Left lung (tissue), 14 donors: ENCODE results near the gene HYAL4. TPM values are rescaled to one million over a fixed set of nuclear protein-coding genes. Genes with fewer than 3 reads are reported as not detected.

Experiments used
- ATAC-seq: fragments of 200-7000 bp; cut with Tn5 transposase; one replicate; pipeline ENCODE4 v1.9.1; 2020; ENCODE audit warnings: moderate library complexity
- DNase-seq, 4 donors: peaks; one replicate each; pipeline ENCODE4 v3.0.0-alpha.2; 2013 to 2020
- H3K27ac ChIP-seq, 2 donors: fragments of 200-600 bp; sonication (generic) in 1 of 2; one replicate each; pipeline versions ENCODE4 v1.5.0 to v1.8.0; 2020 to 2021
- H3K27me3 ChIP-seq, 2 donors: fragments of 200-600 bp; sonication (generic) in 1 of 2; one replicate each; pipeline versions ENCODE4 v1.5.0 to v1.8.0; 2020 to 2021
- H3K36me3 ChIP-seq, 2 donors: fragments of 200-600 bp; sonication (generic) in 1 of 2; one replicate each; pipeline versions ENCODE4 v1.5.0 to v1.8.0; 2020 to 2021
- H3K4me1 ChIP-seq, 2 donors: fragments of 200-600 bp; one replicate each; pipeline ENCODE4 v1.8.0; 2021
- H3K4me3 ChIP-seq, 2 donors: fragments of 200-600 bp; sonication (generic) in 1 of 2; one replicate each; pipeline versions ENCODE4 v1.5.0 to v1.8.0; 2020 to 2021; ENCODE audit warnings: mild to moderate bottlenecking in 1 of 2
- H3K9me3 ChIP-seq, 2 donors: fragments of 200-600 bp; sonication (generic) in 1 of 2; one replicate each; pipeline versions ENCODE4 v1.5.0 to v1.8.0; 2020 to 2021
- intact Hi-C, 2 donors: fragments of 100-400 bp; cut with DNase I; formaldehyde crosslinking; loops; one replicate each; pipeline versions ENCODE4 v1.11.2 to v1.14.2; 2022
- long read RNA-seq, 12 donors: library from polyadenylated mRNA in 2 of 12; unstranded in 2 of 12; transcript quantifications; one replicate each; pipeline ENCODE4 v2.0.0 and lab custom pipeline, GENCODE V29; 2019 to 2026
- polyA plus RNA-seq, 6 donors: library from polyadenylated mRNA; unstranded; fragments of 120-200 nt; gene quantifications; one replicate each; pipeline ENCODE4 v1.2.1, GENCODE V29; 2013; ENCODE audit not compliant: insufficient read length in 6 of 6
- total RNA-seq, 2 donors: library from RNA; stranded (reverse); fragmentation: NEBNext Ultra II Directional; extraction: Animal tissue kit (Norgen Biotek cat#: 25700); gene quantifications; one replicate each; pipeline ENCODE4 v1.2.1, GENCODE V29; 2021
- TF ChIP-seq, protein P1 (sequence below), 2 donors: fragments of 200-600 bp; sonication (generic) in 1 of 2; IDR thresholded peaks; one replicate each; pipeline versions ENCODE4 v1.5.0 to v1.8.0; 2021; ENCODE audit warnings: antibody characterized with exemption in 2 of 2
- donor health status: DM: no; HTN: yes; CAD: no.
- donor health status: DM: no; HTN: no; CAD: no.

The HYAL4 gene, protein sequence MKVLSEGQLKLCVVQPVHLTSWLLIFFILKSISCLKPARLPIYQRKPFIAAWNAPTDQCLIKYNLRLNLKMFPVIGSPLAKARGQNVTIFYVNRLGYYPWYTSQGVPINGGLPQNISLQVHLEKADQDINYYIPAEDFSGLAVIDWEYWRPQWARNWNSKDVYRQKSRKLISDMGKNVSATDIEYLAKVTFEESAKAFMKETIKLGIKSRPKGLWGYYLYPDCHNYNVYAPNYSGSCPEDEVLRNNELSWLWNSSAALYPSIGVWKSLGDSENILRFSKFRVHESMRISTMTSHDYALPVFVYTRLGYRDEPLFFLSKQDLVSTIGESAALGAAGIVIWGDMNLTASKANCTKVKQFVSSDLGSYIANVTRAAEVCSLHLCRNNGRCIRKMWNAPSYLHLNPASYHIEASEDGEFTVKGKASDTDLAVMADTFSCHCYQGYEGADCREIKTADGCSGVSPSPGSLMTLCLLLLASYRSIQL
- total RNA-seq = not detected
- polyA plus RNA-seq = under 1 TPM in 3 of 6 donors, not detected in 3; 0.07 to 0.44 (median 0.09) TPM
- long read RNA-seq, donor 1 = 0 reads
- long read RNA-seq, donor 2 = 0 reads
- long read RNA-seq, donor 3 = 0 reads
- long read RNA-seq, donor 4 = 0 reads
- long read RNA-seq, donor 5 = 0 reads
- long read RNA-seq, donor 6 = 0 reads
- long read RNA-seq, donor 7 = 0 reads
- long read RNA-seq, donor 8 = 0 reads
- long read RNA-seq, donor 9 = 0 reads
- long read RNA-seq, donor 10 = 0 reads
- long read RNA-seq, donor 11 = 0 reads
- long read RNA-seq, donor 12 = 0 reads

DNA sequence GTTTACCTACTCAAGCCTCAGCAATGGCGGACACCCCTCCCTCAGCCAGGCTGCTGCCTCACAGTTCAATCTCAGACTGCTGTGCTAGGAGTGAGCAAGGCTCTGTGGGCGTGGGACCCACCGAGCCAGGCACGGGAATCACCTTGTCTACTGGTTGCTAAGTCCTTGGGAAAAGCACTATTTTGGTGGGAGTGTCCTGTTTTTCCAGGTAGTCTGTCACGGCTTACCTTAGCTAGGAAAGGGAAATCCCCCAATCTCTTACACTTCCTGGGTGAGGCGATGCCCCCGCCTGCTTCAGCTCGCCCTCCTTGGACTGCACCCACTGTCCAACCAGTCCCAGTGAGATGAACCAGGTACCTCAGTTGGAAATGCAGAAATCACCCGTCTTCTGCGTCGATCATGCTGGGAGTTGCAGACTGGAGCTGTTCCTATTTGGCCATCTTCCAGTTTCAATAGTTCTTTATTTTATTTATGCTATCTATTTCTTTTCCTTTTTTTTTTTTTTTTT lies at the start of gene HYAL4:
TSS of gene HYAL4 (plus strand) at position 458 of the 508 bp plus-strand sequence. CDS start 23,105 bp downstream, outside the sequence.
- DNase-seq = no peak
- TF ChIP-seq, protein P1, sequence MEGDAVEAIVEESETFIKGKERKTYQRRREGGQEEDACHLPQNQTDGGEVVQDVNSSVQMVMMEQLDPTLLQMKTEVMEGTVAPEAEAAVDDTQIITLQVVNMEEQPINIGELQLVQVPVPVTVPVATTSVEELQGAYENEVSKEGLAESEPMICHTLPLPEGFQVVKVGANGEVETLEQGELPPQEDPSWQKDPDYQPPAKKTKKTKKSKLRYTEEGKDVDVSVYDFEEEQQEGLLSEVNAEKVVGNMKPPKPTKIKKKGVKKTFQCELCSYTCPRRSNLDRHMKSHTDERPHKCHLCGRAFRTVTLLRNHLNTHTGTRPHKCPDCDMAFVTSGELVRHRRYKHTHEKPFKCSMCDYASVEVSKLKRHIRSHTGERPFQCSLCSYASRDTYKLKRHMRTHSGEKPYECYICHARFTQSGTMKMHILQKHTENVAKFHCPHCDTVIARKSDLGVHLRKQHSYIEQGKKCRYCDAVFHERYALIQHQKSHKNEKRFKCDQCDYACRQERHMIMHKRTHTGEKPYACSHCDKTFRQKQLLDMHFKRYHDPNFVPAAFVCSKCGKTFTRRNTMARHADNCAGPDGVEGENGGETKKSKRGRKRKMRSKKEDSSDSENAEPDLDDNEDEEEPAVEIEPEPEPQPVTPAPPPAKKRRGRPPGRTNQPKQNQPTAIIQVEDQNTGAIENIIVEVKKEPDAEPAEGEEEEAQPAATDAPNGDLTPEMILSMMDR (IDR thresholded peaks at IDR 0.05) = no peak
- Histone ChIP-seq H3K27ac (no peak within 1 kb of the TSS), H3K4me1 (no peaks in the 10 kb centered on the region), H3K36me3 (no peaks in the 10 kb centered on the region), H3K27me3 (no peaks in the 10 kb centered on the region), H3K4me3 (no peak within 1 kb of the TSS), H3K9me3 (no peaks in the 10 kb centered on the region)
- intact Hi-C loops = no loop called here
- ATAC-seq = no peak

DNA sequence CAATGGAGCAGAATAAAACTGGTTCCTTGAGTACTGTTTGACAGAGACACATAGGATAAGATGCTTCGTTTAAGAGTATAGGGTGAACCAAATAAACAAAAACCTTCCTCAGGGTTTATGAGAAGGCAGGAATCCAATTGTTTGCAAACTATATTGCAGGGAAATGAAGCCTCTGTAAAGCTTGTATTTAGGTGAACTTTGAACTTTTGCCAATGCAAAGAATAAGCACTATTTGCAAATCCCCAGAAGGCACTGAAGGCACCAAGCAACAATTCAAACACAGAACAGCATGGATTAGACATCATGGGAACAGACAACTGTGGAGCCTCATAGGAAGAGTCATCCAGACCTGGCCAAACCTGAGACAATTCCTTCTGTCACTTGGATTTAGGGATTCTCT lies 49.1 kb upstream of the HYAL4 start:
- TF ChIP-seq, protein P1 (IDR thresholded peaks at IDR 0.05) = no peak
- Histone ChIP-seq H3K27me3 (no peaks in the 10 kb centered on the region), H3K4me3 (no peak overlapping the region), H3K36me3 (no peaks in the 10 kb centered on the region), H3K4me1 (no peaks in the 10 kb centered on the region), H3K27ac (no peak overlapping the region), H3K9me3 (no peaks in the 10 kb centered on the region)
- no peak for DNase-seq
- intact Hi-C loops = loop anchor here in 1 of 2 donors (10.0 kb wide), 1 partner anchor 69 kb away; no protein-coding TSS in a partner anchor
- no peak for ATAC-seq

- no peaks in the 10 kb centered on the region for H3K4me1 ChIP-seq
- intact Hi-C loops = loop anchor here in 1 of 2 donors (10.0 kb wide), 1 partner anchor 68 kb away; no protein-coding TSS in a partner anchor
Measured at GRCh38 chr7:123796568-123796967, 48.4 kb upstream of the HYAL4 start.

DNA sequence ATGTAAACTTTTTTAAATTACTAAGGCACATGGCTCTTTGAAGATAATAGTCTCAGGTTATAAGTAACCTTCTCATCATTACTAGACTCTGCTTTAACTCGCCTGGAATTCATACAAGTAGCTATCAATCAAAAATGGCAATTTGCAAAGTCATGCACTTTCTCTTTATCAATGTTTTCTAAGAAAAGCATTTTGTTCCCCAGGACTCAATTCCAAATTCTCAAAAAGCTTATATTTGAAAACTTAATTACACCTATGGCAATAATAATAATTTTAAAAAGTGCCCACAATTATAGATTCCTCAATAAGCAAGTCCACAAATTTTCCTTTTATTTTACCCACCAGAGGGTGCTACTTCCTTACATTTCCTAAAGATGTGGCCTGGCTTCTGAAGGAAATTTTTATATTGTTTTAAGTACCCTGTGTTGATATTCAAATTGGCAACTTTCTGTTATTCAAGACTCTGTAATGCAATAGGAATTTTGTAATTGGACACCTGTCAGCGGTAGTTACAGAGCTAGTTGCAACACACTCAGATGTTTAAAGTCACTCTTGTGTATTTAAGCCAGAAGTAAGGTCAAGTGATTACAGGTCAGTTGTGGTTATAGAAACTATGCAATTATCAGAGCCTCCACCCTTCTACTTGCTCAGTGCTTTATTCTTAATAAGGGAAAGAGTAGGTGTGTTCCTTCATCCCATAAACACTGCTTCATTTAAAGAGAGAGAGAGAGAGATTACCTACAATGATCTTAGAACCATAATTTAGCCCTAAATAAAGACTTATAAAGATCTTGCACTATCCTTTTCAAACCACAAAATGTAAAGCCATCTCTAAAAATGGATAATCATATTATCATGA lies 47.1 kb upstream of the HYAL4 start:
- DNase-seq = peak in 2 of 4 donors; percentile 49 to 78
- Histone ChIP-seq H3K27me3 (no peaks in the 10 kb centered on the region), H3K9me3 (no peaks in the 10 kb centered on the region), H3K4me3 (peak overlapping the region in 1 of 2 donors; percentile 8), H3K27ac (peak overlapping the region; percentile 72 to 73), H3K4me1 (no peaks in the 10 kb centered on the region), H3K36me3 (no peaks in the 10 kb centered on the region)
- peak; percentile 96 for ATAC-seq
- intact Hi-C loops = loop anchor here in 1 of 2 donors (10.0 kb wide), 1 partner anchor 67 kb away; no protein-coding TSS in a partner anchor
- TF ChIP-seq, protein P1 (IDR thresholded peaks at IDR 0.05) = peak; percentile 33 to 40

More at GRCh38 chr7:123796568-123796967, 48.4 kb upstream of the HYAL4 start:
- H3K27ac ChIP-seq = no peak overlapping the region
- no peak overlapping the region for H3K4me3 ChIP-seq
- ATAC-seq (no peak), DNase-seq (no peak)
- H3K9me3 ChIP-seq = no peaks in the 10 kb centered on the region
- TF ChIP-seq, protein P1 (IDR thresholded peaks at IDR 0.05) = no peak
- H3K27me3 ChIP-seq = no peaks in the 10 kb centered on the region
- H3K36me3 ChIP-seq = no peaks in the 10 kb centered on the region
